Neural progenitor cell (in vitro differentiated cells): Measurements from ENCODE around the gene NOXO1. TPM values are rescaled to one million over a fixed set of nuclear protein-coding genes. Genes with fewer than 3 reads are reported as not detected.
A peak's percentile ranks its signal among the peaks of the same experiment; 100 is the strongest.

ENCODE experiments used
- DNase-seq: peaks from one replicate; pipeline ENCODE4 v3.0.0-alpha.2; 2016; ENCODE audit warnings: low spot score
- H2AFZ ChIP-seq: fragments of 200-600 bp; sonication (generic); replicated peaks from 2 replicates; pipeline ENCODE4 v1.6.1; 2016; ENCODE audit warnings: antibody characterized with exemption
- H3F3A ChIP-seq: fragments of 200-600 bp; sonication (generic); 2 replicates; pipeline ENCODE4 v1.6.1; 2016; ENCODE audit warnings: antibody characterized with exemption, low read depth
- H3K27ac ChIP-seq: fragments of 200-600 bp; sonication (generic); 2 replicates; pipeline ENCODE4 v1.5.1; 2016; ENCODE audit warnings: mild to moderate bottlenecking
- H3K27me3 ChIP-seq: fragments of 200-600 bp; sonication (generic); 2 replicates; pipeline ENCODE4 v1.6.1; 2016; ENCODE audit warnings: mild to moderate bottlenecking, moderate library complexity
- H3K36me3 ChIP-seq: fragments of 200-600 bp; sonication (generic); 2 replicates; pipeline ENCODE4 v1.5.1; 2016
- H3K4me1 ChIP-seq: fragments of 200-600 bp; sonication (generic); 2 replicates; pipeline ENCODE4 v1.6.1; 2016; ENCODE audit warnings: mixed run types
- H3K4me2 ChIP-seq: fragments of 200-600 bp; sonication (generic); 2 replicates; pipeline ENCODE4 v1.6.1; 2016
- H3K4me3 ChIP-seq: fragments of 200-600 bp; sonication (generic); 2 replicates; pipeline ENCODE4 v1.5.1; 2016
- H3K79me2 ChIP-seq: fragments of 200-600 bp; sonication (generic); 2 replicates; pipeline ENCODE4 v1.6.1; 2016; ENCODE audit warnings: low read depth
- H3K9ac ChIP-seq: fragments of 200-600 bp; sonication (generic); 2 replicates; pipeline ENCODE4 v1.6.1; 2016
- H3K9me3 ChIP-seq: fragments of 200-600 bp; sonication (generic); 2 replicates; pipeline ENCODE4 v1.5.1; 2016; ENCODE audit warnings: low read depth
- H4K20me1 ChIP-seq: fragments of 200-600 bp; sonication (generic); 2 replicates; pipeline ENCODE4 v1.6.1; 2016; ENCODE audit warnings: low read depth
- H3K27ac Mint-ChIP-seq: 3 replicates; pipeline ENCODE4 v1.8.0; 2021; ENCODE audit warnings: mixed read lengths
- H3K27me3 Mint-ChIP-seq: 2 replicates; pipeline ENCODE4 v1.8.0; 2022; ENCODE audit warnings: low read depth, mild to moderate bottlenecking, inconsistent platforms, moderate library complexity, mixed read lengths; ENCODE audit not compliant: insufficient read depth
- H3K36me3 Mint-ChIP-seq: 3 replicates; pipeline ENCODE4 v1.8.0; 2021; ENCODE audit warnings: mixed read lengths
- H3K4me1 Mint-ChIP-seq: 3 replicates; pipeline ENCODE4 v1.8.0; 2021; ENCODE audit warnings: mixed read lengths
- H3K4me3 Mint-ChIP-seq: 3 replicates; pipeline ENCODE4 v1.8.0; 2021; ENCODE audit warnings: mild to moderate bottlenecking, moderate library complexity, mixed read lengths
- H3K9me3 Mint-ChIP-seq: 3 replicates; pipeline ENCODE4 v1.8.0; 2020; ENCODE audit warnings: mixed read lengths
- CTCF ChIP-seq: fragments of 200-600 bp; sonication (generic); IDR thresholded peaks from 2 replicates; pipeline ENCODE4 v1.5.1; 2017; ENCODE audit warnings: antibody characterized with exemption, mild to moderate bottlenecking
- EZH2 ChIP-seq: fragments of 200-600 bp; sonication (generic); IDR thresholded peaks from 2 replicates; pipeline ENCODE4 v1.6.1; 2017; ENCODE audit warnings: antibody characterized with exemption, mild to moderate bottlenecking, moderate library complexity
- EZH2phosphoT487 ChIP-seq: fragments of 200-600 bp; sonication (generic); IDR thresholded peaks from 2 replicates; pipeline ENCODE4 v1.6.1; 2017; ENCODE audit warnings: antibody characterized with exemption
- total RNA-seq: library from RNA; depleted of rRNA; stranded (reverse); fragments of >200 nt; gene quantifications from 2 replicates; pipeline ENCODE4 v1.2.3, GENCODE V29; 2015; ENCODE audit warnings: low replicate concordance

The NOXO1 gene
- total RNA-seq, 1 donor from 2014 or later = not detected

- H3K9me3 ChIP-seq = no peaks in the 10 kb centered on the region
- peaks cover 17% of the 10 kb centered on the region for H3K4me1 ChIP-seq
- H3K4me1 Mint-ChIP-seq = peaks cover 32% of the 10 kb centered on the region
- H3K79me2 ChIP-seq = peaks cover 14% of the 10 kb centered on the region
- no peak overlapping the region for H2AFZ ChIP-seq
- no peaks in the 10 kb centered on the region for H3K36me3 ChIP-seq
- peaks cover 46% of the 10 kb centered on the region for H3F3A ChIP-seq
- peaks cover 10% of the 10 kb centered on the region for H3K36me3 Mint-ChIP-seq
- DNase-seq = no peak
- H3K27ac ChIP-seq = no peak overlapping the region
- H4K20me1 ChIP-seq = peaks cover 27% of the 10 kb centered on the region
- H3K9ac ChIP-seq = no peak overlapping the region
- TF ChIP-seq EZH2phosphoT487 (no peak), CTCF (no peak), EZH2 (no peak)
- no peak overlapping the region for H3K27ac Mint-ChIP-seq
- H3K4me3 ChIP-seq = no peak overlapping the region
- H3K27me3 ChIP-seq = peaks cover 56% of the 10 kb centered on the region
- H3K9me3 Mint-ChIP-seq = peaks cover 2% of the 10 kb centered on the region
- no peak overlapping the region for H3K4me2 ChIP-seq
- peaks cover 32% of the 10 kb centered on the region for H3K27me3 Mint-ChIP-seq
- peak overlapping the region; percentile 70 for H3K4me3 Mint-ChIP-seq
These were observed 5.9 kb upstream of the NOXO1 start for GRCh38 chr16:1987198-1987597.

GRCh38 chr16:1985466-1986150 is 4.3 kb upstream of the NOXO1 start:
- no peak overlapping the region for H2AFZ ChIP-seq
- Mint-ChIP-seq H3K9me3 (no peaks in the 10 kb centered on the region), H3K27ac (no peak overlapping the region), H3K27me3 (peaks cover 33% of the 10 kb centered on the region), H3K36me3 (peaks cover 10% of the 10 kb centered on the region), H3K4me1 (peaks cover 30% of the 10 kb centered on the region), H3K4me3 (peak overlapping the region; percentile 89)
- peaks cover 36% of the 10 kb centered on the region for H3F3A ChIP-seq
- DNase-seq = no peak
- peaks cover 24% of the 10 kb centered on the region for H4K20me1 ChIP-seq
- peaks cover 23% of the 10 kb centered on the region for H3K4me1 ChIP-seq
- no peak overlapping the region for H3K9ac ChIP-seq
- H3K36me3 ChIP-seq = no peaks in the 10 kb centered on the region
- no peak for TF ChIP-seq EZH2
- peak overlapping the region; percentile 93 for H3K4me2 ChIP-seq
- H3K27ac ChIP-seq = no peak overlapping the region
- H3K79me2 ChIP-seq = peaks cover 14% of the 10 kb centered on the region
- peaks cover 56% of the 10 kb centered on the region for H3K27me3 ChIP-seq
- H3K9me3 ChIP-seq = no peaks in the 10 kb centered on the region
- peak overlapping the region; percentile 95 for H3K4me3 ChIP-seq

- H3K4me3 Mint-ChIP-seq = peak overlapping the region; percentile 89
- H3K27me3 Mint-ChIP-seq = peaks cover 33% of the 10 kb centered on the region
- H3F3A ChIP-seq = peaks cover 35% of the 10 kb centered on the region
- H3K27ac Mint-ChIP-seq = no peak overlapping the region
- peaks cover 10% of the 10 kb centered on the region for H3K36me3 Mint-ChIP-seq
- H3K79me2 ChIP-seq = peaks cover 14% of the 10 kb centered on the region
- peaks cover 30% of the 10 kb centered on the region for H3K4me1 Mint-ChIP-seq
- peaks cover 56% of the 10 kb centered on the region for H3K27me3 ChIP-seq
- TF ChIP-seq EZH2phosphoT487 (no peak), EZH2 (no peak), CTCF (no peak)
- H3K9ac ChIP-seq = peak overlapping the region; percentile 93
- peaks cover 29% of the 10 kb centered on the region for H3K4me1 ChIP-seq
- peak overlapping the region; percentile 93 for H3K4me2 ChIP-seq
- no peaks in the 10 kb centered on the region for H3K36me3 ChIP-seq
- H2AFZ ChIP-seq = peak overlapping the region; percentile 93
- H3K9me3 Mint-ChIP-seq = no peaks in the 10 kb centered on the region
- no peak overlapping the region for H3K27ac ChIP-seq
- peak; percentile 59 for DNase-seq
- peak overlapping the region; percentile 95 for H3K4me3 ChIP-seq
- peaks cover 32% of the 10 kb centered on the region for H4K20me1 ChIP-seq
- no peaks in the 10 kb centered on the region for H3K9me3 ChIP-seq
These were observed 3.3 kb upstream of the NOXO1 start for GRCh38 chr16:1984347-1985225.
